H9 (cell line): Measurements from ENCODE around the gene DLG1. TPM values are rescaled to one million over a fixed set of nuclear protein-coding genes. Genes with fewer than 3 reads are reported as not detected.

Experiments used
- DNase-seq: peaks from one replicate; pipeline ENCODE4 v3.0.0-alpha.2; 2017
- H2AFZ ChIP-seq: one replicate; pipeline ENCODE4 v1.6.1; 2013; ENCODE audit warnings: mild to moderate bottlenecking, low read length, control low read depth, moderate library complexity
- H2AK5ac ChIP-seq: 2 replicates; pipeline ENCODE4 v1.6.1; 2013; ENCODE audit warnings: low read length, control low read depth, mixed read lengths; ENCODE audit not compliant: insufficient read length
- H2BK120ac ChIP-seq: one replicate; pipeline ENCODE4 v1.6.1; 2013; ENCODE audit warnings: low read depth, mild to moderate bottlenecking, low read length, control low read depth, inconsistent platforms; ENCODE audit not compliant: poor library complexity, severe bottlenecking
- H2BK12ac ChIP-seq: 2 replicates; pipeline ENCODE4 v1.6.1; 2013; ENCODE audit warnings: low read length, control low read depth, mixed read lengths, low read depth; ENCODE audit not compliant: insufficient read length
- H2BK15ac ChIP-seq: 2 replicates; pipeline ENCODE4 v1.6.1; 2013; ENCODE audit warnings: low read depth, low read length, control low read depth
- H2BK20ac ChIP-seq: one replicate; pipeline ENCODE4 v1.6.1; 2013; ENCODE audit warnings: low read depth, mild to moderate bottlenecking, low read length, control low read depth, inconsistent platforms; ENCODE audit not compliant: poor library complexity, severe bottlenecking
- H2BK5ac ChIP-seq: 2 replicates; pipeline ENCODE4 v1.6.1; 2013; ENCODE audit warnings: low read length, control low read depth, mixed read lengths; ENCODE audit not compliant: insufficient read length
- H3K14ac ChIP-seq: 2 replicates; pipeline ENCODE4 v1.6.1; 2013; ENCODE audit warnings: low read length, control low read depth; ENCODE audit not compliant: insufficient read depth
- H3K18ac ChIP-seq: 2 replicates; pipeline ENCODE4 v1.6.1; 2013; ENCODE audit warnings: low read depth, mild to moderate bottlenecking, mixed read lengths, low read length, control low read depth; ENCODE audit not compliant: insufficient read length
- H3K23ac ChIP-seq: 2 replicates; pipeline ENCODE4 v1.6.1; 2013; ENCODE audit warnings: low read length, control low read depth, mixed read lengths, low read depth; ENCODE audit not compliant: insufficient read length
- H3K23me2 ChIP-seq: 2 replicates; pipeline ENCODE4 v1.6.1; 2013; ENCODE audit warnings: low read depth, mild to moderate bottlenecking, mixed read lengths, low read length, control low read depth; ENCODE audit not compliant: insufficient read length, poor library complexity, severe bottlenecking
- H3K27ac ChIP-seq: 2 replicates; pipeline ENCODE4 v1.5.1; 2013; ENCODE audit warnings: low read length, control low read depth, mixed read lengths, low read depth; ENCODE audit not compliant: insufficient read length
- H3K27me3 ChIP-seq: 2 replicates; pipeline ENCODE4 v1.6.1; 2013; ENCODE audit warnings: low read length, control low read depth, inconsistent platforms; ENCODE audit not compliant: insufficient read depth
- H3K4ac ChIP-seq: 2 replicates; pipeline ENCODE4 v1.6.1; 2013; ENCODE audit warnings: low read depth, mild to moderate bottlenecking, control low read depth, inconsistent platforms, low read length, moderate library complexity
- H3K4me1 ChIP-seq: 2 replicates; pipeline ENCODE4 v1.6.1; 2013; ENCODE audit warnings: low read length, control low read depth, inconsistent platforms; ENCODE audit not compliant: insufficient read depth
- H3K4me2 ChIP-seq: 2 replicates; pipeline ENCODE4 v1.6.1; 2013; ENCODE audit warnings: low read length, control low read depth, mixed read lengths; ENCODE audit not compliant: insufficient read length, insufficient read depth
- H3K56ac ChIP-seq: 2 replicates; pipeline ENCODE4 v1.6.1; 2013; ENCODE audit warnings: low read depth, mild to moderate bottlenecking, mixed read lengths, low read length, control low read depth; ENCODE audit not compliant: insufficient read length
- H3K79me1 ChIP-seq: 2 replicates; pipeline ENCODE4 v1.6.1; 2013; ENCODE audit warnings: low read depth, mild to moderate bottlenecking, moderate library complexity, low read length, control low read depth, inconsistent platforms; ENCODE audit not compliant: insufficient read depth, poor library complexity, severe bottlenecking
- H3K79me2 ChIP-seq: 2 replicates; pipeline ENCODE4 v1.6.1; 2013; ENCODE audit warnings: low read length, control low read depth, inconsistent platforms; ENCODE audit not compliant: insufficient read depth
- H3K9ac ChIP-seq: 2 replicates; pipeline ENCODE4 v1.6.1; 2013; ENCODE audit warnings: low read length, control low read depth, mixed read lengths; ENCODE audit not compliant: insufficient read length; ENCODE audit errors: extremely low read depth
- H3K9me3 ChIP-seq: one replicate; pipeline ENCODE4 v1.6.1; 2013; ENCODE audit warnings: low read depth, low read length, inconsistent platforms; ENCODE audit not compliant: control insufficient read depth
- H3T11ph ChIP-seq: one replicate; pipeline ENCODE4 v1.6.1; 2013; ENCODE audit warnings: mild to moderate bottlenecking, low read length, control low read depth, inconsistent platforms
- H4K20me1 ChIP-seq: one replicate; pipeline ENCODE4 v1.6.1; 2013; ENCODE audit not compliant: control insufficient read depth, insufficient read length, insufficient read depth
- H4K5ac ChIP-seq: 2 replicates; pipeline ENCODE4 v1.6.1; 2013; ENCODE audit warnings: low read depth, mild to moderate bottlenecking, mixed read lengths, low read length, control low read depth; ENCODE audit not compliant: insufficient read length
- H4K8ac ChIP-seq: replicated peaks from 2 replicates; pipeline ENCODE4 v1.6.1; 2013; ENCODE audit warnings: low read length, control low read depth, mixed read lengths, low read depth; ENCODE audit not compliant: insufficient read length
- H4K91ac ChIP-seq: 2 replicates; pipeline ENCODE4 v1.6.1; 2013; ENCODE audit warnings: low read depth, mild to moderate bottlenecking, moderate library complexity, mixed read lengths, low read length, control low read depth; ENCODE audit not compliant: insufficient read length
- H3K27ac Mint-ChIP-seq, 3 experiments: 2 replicates in 2 of 3; 3 replicates in 1 of 3; pipeline ENCODE4 v1.8.0; 2020 to 2021; ENCODE audit warnings: mixed read lengths in 3 of 3, mild to moderate bottlenecking in 1 of 3, moderate library complexity in 1 of 3
- H3K27me3 Mint-ChIP-seq: 2 replicates; pipeline ENCODE4 v1.8.0; 2021; ENCODE audit warnings: low read depth, mild to moderate bottlenecking, moderate library complexity, mixed read lengths
- H3K36me3 Mint-ChIP-seq, 3 experiments: 2 replicates in 2 of 3; 3 replicates in 1 of 3; pipeline ENCODE4 v1.8.0; 2020 to 2021; ENCODE audit warnings: low read depth in 3 of 3, mixed read lengths in 3 of 3; ENCODE audit not compliant: insufficient read depth in 1 of 3
- H3K4me1 Mint-ChIP-seq, 2 experiments: 2 replicates each; pipeline ENCODE4 v1.8.0; 2020; ENCODE audit warnings: mixed read lengths in 2 of 2
- H3K4me3 Mint-ChIP-seq, 2 experiments: 2 replicates in 1 of 2; 3 replicates in 1 of 2; pipeline ENCODE4 v1.8.0; 2020 to 2021; ENCODE audit warnings: mild to moderate bottlenecking in 2 of 2, mixed read lengths in 2 of 2, moderate library complexity in 1 of 2
- H3K9me3 Mint-ChIP-seq, 2 experiments: 2 replicates in 1 of 2; 3 replicates in 1 of 2; pipeline ENCODE4 v1.8.0; 2020; ENCODE audit warnings: mild to moderate bottlenecking in 2 of 2, mixed read lengths in 2 of 2, moderate library complexity in 1 of 2
- WGBS: extraction: QIAGEN DNeasy Blood & Tissue Kit; methylation state at CpG from one replicate; pipeline ENCODE4 v1.1.7; 2013; ENCODE audit warnings: missing lambda C conversion rate, low lambda C conversion rate, mixed read lengths; ENCODE audit not compliant: insufficient read length; ENCODE audit errors: extremely low coverage; 5-methylcytosine and 5-hydroxymethylcytosine counted together
- total RNA-seq: library from RNA; stranded (reverse); gene quantifications from 2 replicates; pipeline ENCODE4 v1.2.1, GENCODE V29; 2021
- TF ChIP-seq, protein P1 (sequence below): fragments of 200-600 bp; sonication (generic); conservative IDR thresholded peaks from 3 replicates; pipeline ENCODE4 v1.8.0; 2021; ENCODE audit warnings: antibody characterized with exemption, mild to moderate bottlenecking

The DLG1 gene
- total RNA-seq, 1 experiment from 2014 or later = 84.1 TPM

DNA sequence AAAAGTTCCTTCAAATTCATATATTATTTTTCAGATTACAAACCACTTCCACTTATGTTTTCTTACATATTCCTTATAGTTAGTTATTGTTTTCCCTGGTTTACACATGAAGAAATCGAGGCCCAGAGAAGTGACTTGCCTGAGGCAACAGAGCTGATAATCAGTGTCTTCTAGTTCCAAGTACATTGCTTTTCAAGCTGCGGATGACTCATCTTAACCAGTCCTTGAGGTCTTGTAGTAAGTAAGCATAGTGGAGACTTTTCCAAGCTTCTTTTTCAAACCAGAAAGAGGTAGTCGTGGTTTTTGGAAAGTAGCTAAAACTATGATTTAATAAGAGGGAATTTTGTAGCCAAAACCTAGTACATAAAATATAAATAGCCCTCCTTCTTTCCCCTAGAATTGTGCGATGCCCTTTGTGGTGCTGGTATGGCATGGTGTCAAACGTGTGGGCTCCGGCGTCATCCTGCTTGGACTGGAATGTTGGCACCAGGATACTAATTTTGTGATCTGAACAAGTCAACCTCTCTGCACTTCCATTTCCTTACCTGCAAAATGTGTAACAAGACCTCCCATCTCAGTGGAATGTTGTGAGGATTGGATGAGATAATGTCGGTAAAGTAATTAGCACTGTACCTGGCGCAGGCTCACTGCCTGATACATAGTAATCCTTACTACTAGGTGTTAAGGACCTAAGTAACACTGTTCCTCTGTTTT is 19.0 kb upstream of the DLG1 start:
- Histone ChIP-seq H3K9me3 (no peaks in the 10 kb centered on the region), H3K27me3 (no peaks in the 10 kb centered on the region), H4K5ac (no peak overlapping the region), H3K14ac (no peak overlapping the region), H3K23me2 (no peaks in the 10 kb centered on the region), H3T11ph (no peak overlapping the region), H3K79me2 (no peaks in the 10 kb centered on the region; the same call in 1 of the 2 replicates), H3K4me2 (no peak overlapping the region), H2BK20ac (no peak overlapping the region), H3K9ac (no peak overlapping the region), H3K4ac (no peak overlapping the region), H3K27ac (no peak overlapping the region), H4K20me1 (no peaks in the 10 kb centered on the region), H4K8ac (no peak overlapping the region), H2BK15ac (no peak overlapping the region), H2BK120ac (no peak overlapping the region), H3K79me1 (no peaks in the 10 kb centered on the region), H4K91ac (no peak overlapping the region), H2BK5ac (no peak overlapping the region), H2AFZ (no peak overlapping the region), H2BK12ac (no peak overlapping the region), H3K56ac (no peak overlapping the region), H3K23ac (no peak overlapping the region), H3K18ac (no peak overlapping the region), H3K4me1 (no peaks in the 10 kb centered on the region), H2AK5ac (no peak overlapping the region)
- Mint-ChIP-seq H3K9me3 (peaks cover 12% of the 10 kb centered on the region in 2 experiments), H3K4me1 (peaks cover 0 to 2% of the 10 kb centered on the region in 2 experiments; a peak in 1 of 4 replicates), H3K27me3 (no peaks in the 10 kb centered on the region; the same call in 1 of the 2 replicates), H3K36me3 (no peaks in the 10 kb centered on the region; a peak in 1 of 7 replicates), H3K4me3 (no peak overlapping the region), H3K27ac (no peak overlapping the region)
- WGBS = no CpG with 5 or more reads among the region's 9 CpGs
- TF ChIP-seq, protein P1, sequence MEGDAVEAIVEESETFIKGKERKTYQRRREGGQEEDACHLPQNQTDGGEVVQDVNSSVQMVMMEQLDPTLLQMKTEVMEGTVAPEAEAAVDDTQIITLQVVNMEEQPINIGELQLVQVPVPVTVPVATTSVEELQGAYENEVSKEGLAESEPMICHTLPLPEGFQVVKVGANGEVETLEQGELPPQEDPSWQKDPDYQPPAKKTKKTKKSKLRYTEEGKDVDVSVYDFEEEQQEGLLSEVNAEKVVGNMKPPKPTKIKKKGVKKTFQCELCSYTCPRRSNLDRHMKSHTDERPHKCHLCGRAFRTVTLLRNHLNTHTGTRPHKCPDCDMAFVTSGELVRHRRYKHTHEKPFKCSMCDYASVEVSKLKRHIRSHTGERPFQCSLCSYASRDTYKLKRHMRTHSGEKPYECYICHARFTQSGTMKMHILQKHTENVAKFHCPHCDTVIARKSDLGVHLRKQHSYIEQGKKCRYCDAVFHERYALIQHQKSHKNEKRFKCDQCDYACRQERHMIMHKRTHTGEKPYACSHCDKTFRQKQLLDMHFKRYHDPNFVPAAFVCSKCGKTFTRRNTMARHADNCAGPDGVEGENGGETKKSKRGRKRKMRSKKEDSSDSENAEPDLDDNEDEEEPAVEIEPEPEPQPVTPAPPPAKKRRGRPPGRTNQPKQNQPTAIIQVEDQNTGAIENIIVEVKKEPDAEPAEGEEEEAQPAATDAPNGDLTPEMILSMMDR = no peak
- no peak for DNase-seq
